Activated T-cell treated with anti-CD3 and anti-CD28 coated beads for 24 hours (primary cell): ENCODE measurements around the gene CD320.
A peak's percentile ranks its signal among the peaks of the same experiment; 100 is the strongest.
"Not testable (repeated sequence)": the region's sequence is repeated elsewhere in the genome, so short reads cannot be mapped to it uniquely, and the experiment has no call there.

Experiments
- DNase-seq: peaks from one replicate; pipeline ENCODE4 v3.0.0-alpha.2; 2020; ENCODE audit warnings: low read depth

CD320 gene

DNA sequence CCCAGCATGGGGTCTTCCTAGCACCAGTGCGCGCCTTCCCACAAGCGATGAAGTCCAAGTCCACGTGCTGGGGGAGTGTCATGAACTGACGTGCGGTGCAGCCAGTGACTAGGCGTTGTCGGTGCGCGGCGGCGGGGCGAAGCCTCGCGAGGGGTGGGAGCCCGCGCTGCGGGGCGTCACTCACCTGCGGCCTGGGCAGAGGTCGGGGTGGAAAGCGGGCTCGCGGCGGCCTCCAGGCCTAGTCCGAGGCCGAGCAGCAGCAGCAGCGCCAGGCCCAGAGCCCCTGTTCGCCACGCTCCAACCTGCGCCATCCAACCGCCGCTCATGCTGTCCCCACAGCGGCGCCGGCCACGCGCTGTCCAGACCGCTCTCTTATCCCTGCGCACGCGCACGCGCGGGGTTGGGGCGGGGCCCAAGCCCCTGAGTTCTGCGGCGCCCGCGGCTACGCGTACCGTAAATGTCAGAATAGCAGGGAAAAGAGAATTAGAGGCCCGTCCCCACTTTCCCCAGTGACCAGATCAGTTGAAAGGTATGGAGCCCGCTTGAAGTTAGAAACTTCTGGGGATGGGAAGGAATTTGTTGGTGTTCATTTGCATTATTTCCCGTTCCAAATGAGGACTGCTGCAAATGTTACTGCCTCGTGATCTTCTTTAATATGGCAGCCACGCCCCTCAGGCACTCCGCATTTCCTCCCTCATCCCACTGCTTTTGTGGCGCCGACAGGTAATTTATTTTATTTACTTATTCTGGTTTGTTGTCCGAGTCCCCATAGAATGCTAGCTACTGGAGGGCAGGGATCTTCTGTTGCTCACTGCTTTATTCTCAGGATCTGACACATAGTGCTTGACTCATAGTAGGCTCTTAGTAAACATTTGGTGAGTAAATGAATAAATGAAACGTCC is at the start of gene CD320:
Gene CD320 (minus strand): TSS at position 394 of the 902 bp plus-strand sequence. CDS start 68 bp downstream, at position 326.
- DNase-seq: peak; percentile 81

GRCh38 chr19:8357007-8357521 is 48.9 kb upstream of the CD320 start:
- no peak for DNase-seq

GRCh38 chr19:8355631-8356402 is 47.7 kb upstream of the CD320 start:
- no peak for DNase-seq

GRCh38 chr19:8352845-8353244 is 44.7 kb upstream of the CD320 start:
- DNase-seq: not testable (repeated sequence)

GRCh38 chr19:8352134-8352827 is 44.1 kb upstream of the CD320 start:
- no peak for DNase-seq

DNA sequence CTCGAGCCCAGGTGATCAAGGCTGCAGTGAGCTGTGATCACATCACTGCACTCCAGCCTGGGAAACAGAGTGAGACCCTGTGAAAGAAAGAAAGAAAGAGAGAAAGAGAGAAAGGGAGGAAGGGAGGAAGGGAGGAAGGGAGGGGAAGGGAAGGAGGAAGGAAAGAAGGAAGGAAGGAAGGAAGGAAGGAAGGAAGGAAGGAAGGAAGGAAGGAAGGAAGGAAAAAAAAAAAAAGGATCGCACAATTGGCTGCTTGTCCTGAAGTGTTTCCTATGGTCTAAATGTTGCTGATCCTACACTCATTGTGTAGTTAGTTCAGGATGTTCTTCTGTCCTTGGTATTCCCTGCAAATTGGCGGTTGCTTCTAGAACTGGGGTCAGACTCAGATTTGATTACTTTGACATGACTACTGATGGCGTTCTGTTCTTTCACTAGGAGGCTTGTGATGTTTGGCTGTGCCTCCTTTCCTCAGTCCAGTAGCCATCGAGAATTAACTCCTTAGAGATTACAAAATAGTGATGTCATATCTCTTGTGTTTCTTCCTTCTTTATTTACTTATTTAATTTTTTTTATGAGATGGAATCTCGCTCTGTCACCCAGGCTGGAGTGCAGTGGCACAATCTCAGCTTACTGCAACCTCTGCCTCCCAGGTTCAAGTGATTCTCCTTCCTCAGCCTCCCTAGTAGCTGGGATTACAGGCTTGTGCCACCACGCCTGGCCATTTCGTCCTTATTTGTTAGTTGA is 41.6 kb upstream of the CD320 start:
- DNase-seq: not testable (repeated sequence)

GRCh38 chr19:8343483-8343844 is 35.3 kb upstream of the CD320 start:
- no peak for DNase-seq

DNA sequence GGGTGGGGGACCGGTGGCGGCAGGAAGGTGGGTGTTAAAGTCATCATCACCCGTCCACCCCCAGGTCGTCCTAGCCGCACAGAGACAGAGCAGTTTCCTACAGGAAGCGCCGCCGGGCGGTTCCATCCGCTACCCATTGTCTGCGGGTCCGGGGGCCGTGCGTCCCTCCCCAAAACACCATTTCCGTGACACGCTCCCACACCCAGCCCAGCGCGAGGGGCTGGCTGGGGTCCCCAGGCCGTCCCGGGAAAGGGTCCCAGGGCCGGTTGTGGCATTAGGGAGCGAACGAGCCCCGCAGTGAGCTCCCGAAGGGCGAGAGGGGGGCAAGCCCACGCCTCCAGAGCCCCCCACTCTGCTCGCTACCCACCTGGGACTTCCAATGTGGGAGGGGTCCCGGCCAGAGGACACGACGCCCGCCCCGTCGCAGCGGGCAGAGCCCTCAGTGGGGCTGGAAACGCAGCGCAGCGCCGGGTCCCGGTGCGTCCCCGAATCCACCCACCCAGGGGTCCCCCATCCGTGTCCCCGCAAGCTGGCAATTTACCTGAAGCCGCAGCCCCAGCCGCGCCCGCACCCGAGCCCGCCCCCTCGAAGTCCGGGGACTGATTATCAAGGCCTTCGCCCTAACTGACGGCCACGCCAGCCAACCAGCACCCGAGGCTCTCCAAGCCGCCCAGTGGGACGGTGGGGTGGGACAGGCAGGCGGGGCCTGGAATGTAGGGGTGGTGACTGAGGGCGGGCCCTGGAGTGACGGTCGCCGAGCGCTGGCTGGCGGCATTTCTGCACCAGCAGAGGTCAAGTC is 34.7 kb upstream of the CD320 start, which contains the start of gene KANK3:
Gene KANK3 (minus strand): TSS at position 579 of the 799 bp plus-strand sequence. CDS start 5,434 bp downstream, outside the sequence.
- DNase-seq: peak; percentile 87

GRCh38 chr19:8342316-8342683 is 34.1 kb upstream of the CD320 start:
- DNase-seq: no peak

GRCh38 chr19:8341504-8341903 is 33.3 kb upstream of the CD320 start:
- DNase-seq: not testable (repeated sequence)

- no peak for DNase-seq
These were observed 32.4 kb upstream of the CD320 start for GRCh38 chr19:8340341-8341096.

GRCh38 chr19:8338835-8339234 is 30.7 kb upstream of the CD320 start:
- DNase-seq: no peak

DNA sequence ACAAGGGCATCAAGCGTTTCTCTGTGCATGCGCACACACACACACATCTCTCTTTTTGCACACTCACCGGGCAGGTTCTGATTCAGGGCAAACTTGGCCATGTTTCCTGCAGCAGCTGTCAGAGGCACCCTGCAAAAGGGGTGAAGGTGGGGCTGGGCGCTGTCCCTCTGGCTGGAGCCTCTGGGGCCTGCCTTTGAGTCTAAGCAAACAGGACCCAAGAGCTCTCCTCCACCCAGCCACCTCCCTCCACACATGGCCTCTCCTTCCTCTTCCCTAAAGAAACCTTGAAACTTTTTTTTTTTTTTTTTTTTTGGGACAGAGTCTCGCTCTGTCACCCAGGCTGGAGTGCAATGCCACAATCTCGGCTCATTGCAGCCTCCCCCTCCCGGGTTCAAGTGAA is 29.6 kb upstream of the CD320 start:
- no peak for DNase-seq

DNA sequence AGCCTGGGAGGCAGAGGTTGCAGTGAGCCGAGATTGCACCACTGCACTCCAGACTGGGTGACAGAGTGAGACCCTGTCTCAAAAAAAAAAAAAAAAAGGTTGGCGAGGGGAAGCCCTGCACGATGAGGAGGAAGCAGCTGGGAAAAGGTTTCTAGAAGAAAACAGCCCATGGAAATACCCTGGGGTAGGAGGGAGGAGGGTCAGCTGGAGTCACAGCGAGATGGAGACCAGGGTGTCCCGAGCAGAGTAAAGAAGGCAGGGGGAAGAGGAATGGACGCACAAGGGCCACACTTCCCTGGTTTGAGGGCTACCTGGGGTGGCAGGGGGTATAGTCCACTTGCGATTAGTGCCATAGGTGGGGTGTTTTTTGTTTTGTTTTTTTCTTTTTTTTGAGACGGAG is 28.5 kb upstream of the CD320 start:
- no peak for DNase-seq

- DNase-seq: no peak
These were observed 28.0 kb upstream of the CD320 start for GRCh38 chr19:8336072-8336569.

DNA sequence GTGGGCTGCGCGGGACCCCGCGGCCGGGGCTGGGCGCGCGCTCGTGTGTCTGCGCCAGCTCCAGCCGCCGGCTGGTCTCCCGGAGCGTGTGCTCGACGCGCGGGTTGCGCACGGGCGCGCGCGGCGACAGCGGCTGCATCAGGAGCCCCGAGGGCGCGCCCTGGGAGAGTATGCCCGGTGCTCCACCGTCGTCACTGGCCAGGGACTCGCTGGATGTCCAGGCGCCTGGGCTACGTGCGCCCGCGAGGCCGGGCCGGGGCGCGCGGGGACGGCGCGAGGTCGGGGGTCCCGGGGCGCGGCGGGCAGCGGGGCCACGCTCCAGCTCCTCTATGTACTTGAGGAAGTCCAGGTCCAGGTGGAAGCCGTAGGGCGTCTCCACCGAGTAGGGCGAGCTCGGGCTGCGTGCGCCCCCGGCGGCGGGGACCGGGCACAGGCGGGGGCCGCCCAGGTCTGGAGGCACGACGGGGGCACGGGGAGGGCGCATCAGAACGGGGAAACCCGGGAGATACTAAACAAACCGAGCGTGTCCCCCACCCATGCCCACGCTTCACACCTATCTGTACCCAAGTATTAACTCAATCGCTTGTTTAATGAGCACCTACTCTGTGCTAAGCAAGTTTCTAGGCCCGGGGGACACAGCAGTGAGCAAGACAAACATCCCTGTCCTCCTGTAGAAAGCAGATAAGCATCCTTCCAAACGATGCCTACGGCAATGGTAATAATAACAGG is 27.3 kb upstream of the CD320 start:
- no peak for DNase-seq

DNA sequence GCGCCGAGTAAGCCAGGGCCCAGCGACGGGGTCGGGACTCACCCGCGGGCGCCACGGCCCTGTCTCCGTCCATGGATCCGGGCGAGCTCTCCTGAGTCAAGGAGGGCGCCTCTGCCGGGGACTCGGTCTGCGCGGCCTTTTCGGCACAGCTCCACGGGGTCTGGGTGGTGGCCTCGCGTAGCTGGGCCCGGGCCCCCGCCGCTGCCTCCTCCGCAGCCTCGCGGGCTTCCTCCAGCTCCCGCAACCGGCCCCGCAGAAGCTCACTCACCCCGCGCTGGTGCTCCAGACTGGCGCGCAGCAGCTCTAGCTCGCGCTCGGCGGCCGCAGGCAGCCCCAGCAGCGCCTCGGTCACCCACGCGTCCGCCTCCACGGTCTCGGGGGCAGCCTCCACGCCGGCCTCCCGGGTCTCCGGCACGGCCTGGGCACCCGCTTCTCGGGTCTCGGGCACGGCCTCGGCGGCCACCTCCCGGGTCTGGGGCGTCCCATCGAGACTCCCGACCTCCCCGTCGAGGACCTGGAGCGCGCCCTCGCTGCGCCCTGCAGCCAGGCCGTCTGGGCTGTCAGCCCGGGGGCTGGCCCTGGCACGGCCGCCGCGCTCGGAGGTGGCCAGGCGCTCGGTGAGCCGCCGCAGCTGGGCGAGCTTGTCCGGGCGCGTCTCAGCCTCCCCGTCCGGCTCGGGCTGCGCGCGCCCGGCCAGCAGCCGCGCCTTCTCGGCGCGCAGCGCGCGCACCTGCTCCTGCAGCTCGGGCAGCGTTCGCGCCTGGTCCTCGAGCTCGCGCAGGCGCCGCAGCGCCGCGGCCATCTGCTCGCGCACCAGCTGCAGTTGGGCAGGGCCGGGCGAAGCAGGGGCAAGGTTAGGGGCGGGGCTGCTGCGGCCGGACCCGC is 26.5 kb upstream of the CD320 start:
- no peak for DNase-seq
